ENCODE measurements around the gene SEL1L.
"Not testable (repeated sequence)": the region's sequence is repeated elsewhere in the genome, so short reads cannot be mapped to it uniquely, and the experiment has no call there.

Gene SEL1L

GRCh38 chr14:81449114-81449513, 84.5 kb downstream of the SEL1L start:
- in situ Hi-C loops (cut with MboI; ENCODE audit: low sequenced_read_pairs) = loop anchor here (10.0 kb wide), 1 partner anchor 174 kb away; no protein-coding TSS in a partner anchor

- in situ Hi-C loops (cut with MboI; ENCODE audit: low sequenced_read_pairs) = loop anchor here (10.0 kb wide), 1 partner anchor 172 kb away; no protein-coding TSS in a partner anchor
Measured at GRCh38 chr14:81447021-81447764, 86.5 kb downstream of the SEL1L start.

- in situ Hi-C loops (cut with MboI; ENCODE audit: low sequenced_read_pairs) = loop anchor here (10.0 kb wide), 1 partner anchor 172 kb away; no protein-coding TSS in a partner anchor
Measured at GRCh38 chr14:81446279-81447007, 87.2 kb downstream of the SEL1L start.

GRCh38 chr14:81441626-81442134, 92.0 kb downstream of the SEL1L start:
- in situ Hi-C loops (cut with MboI; ENCODE audit: low sequenced_read_pairs) = loop anchor here (10.0 kb wide), 1 partner anchor 167 kb away; no protein-coding TSS in a partner anchor

GRCh38 chr14:81440041-81440440, 93.6 kb downstream of the SEL1L start:
- in situ Hi-C loops (cut with MboI; ENCODE audit: low sequenced_read_pairs) = loop anchor here (10.0 kb wide), 1 partner anchor 165 kb away; no protein-coding TSS in a partner anchor

GRCh38 chr14:81437244-81437643, 96.4 kb downstream of the SEL1L start:
- in situ Hi-C loops (cut with MboI; ENCODE audit: low sequenced_read_pairs) = no loop called here

GRCh38 chr14:81436296-81437138, 97.1 kb downstream of the SEL1L start:
- in situ Hi-C loops (cut with MboI; ENCODE audit: low sequenced_read_pairs) = no loop called here

- in situ Hi-C loops (cut with MboI; ENCODE audit: low sequenced_read_pairs) = no loop called here
Measured at GRCh38 chr14:81435391-81436295, 98.0 kb downstream of the SEL1L start.

- in situ Hi-C loops (cut with MboI; ENCODE audit: low sequenced_read_pairs) = no loop called here
Measured at GRCh38 chr14:81435048-81435390, 98.6 kb downstream of the SEL1L start.

- in situ Hi-C loops (cut with MboI; ENCODE audit: low sequenced_read_pairs) = no loop called here
Measured at GRCh38 chr14:81434230-81434629, 99.4 kb downstream of the SEL1L start.

GRCh38 chr14:81433378-81433777, 100.3 kb downstream of the SEL1L start:
- in situ Hi-C loops (cut with MboI; ENCODE audit: low sequenced_read_pairs) = no loop called here

GRCh38 chr14:81432219-81432661, 101.4 kb downstream of the SEL1L start:
- in situ Hi-C loops (cut with MboI; ENCODE audit: low sequenced_read_pairs) = no loop called here

GRCh38 chr14:81430235-81430634, 103.4 kb downstream of the SEL1L start:
- in situ Hi-C loops (cut with MboI; ENCODE audit: low sequenced_read_pairs) = no loop called here

GRCh38 chr14:81429749-81430148, 103.9 kb downstream of the SEL1L start:
- in situ Hi-C loops (cut with MboI; ENCODE audit: low sequenced_read_pairs) = not testable (repeated sequence)

GRCh38 chr14:81429028-81429427, 104.6 kb downstream of the SEL1L start:
- in situ Hi-C loops (cut with MboI; ENCODE audit: low sequenced_read_pairs) = no loop called here

GRCh38 chr14:81427348-81428058, 106.2 kb downstream of the SEL1L start:
- in situ Hi-C loops (cut with MboI; ENCODE audit: low sequenced_read_pairs) = no loop called here

GRCh38 chr14:81423504-81423903, 110.1 kb downstream of the SEL1L start:
- in situ Hi-C loops (cut with MboI; ENCODE audit: low sequenced_read_pairs) = no loop called here
